ENCODE measurements around the gene COL6A1.

Gene COL6A1

GRCh38 chr21:45981151-45982091, at the start of gene COL6A1:
Gene COL6A1 (plus strand): TSS chr21:45981770. CDS start chr21:45981851, 81 bp downstream.
- DNase-seq: peak; percentile 54

GRCh38 chr21:45932922-45933502, 48.6 kb upstream of the COL6A1 start:
- no peak for DNase-seq

DNA sequence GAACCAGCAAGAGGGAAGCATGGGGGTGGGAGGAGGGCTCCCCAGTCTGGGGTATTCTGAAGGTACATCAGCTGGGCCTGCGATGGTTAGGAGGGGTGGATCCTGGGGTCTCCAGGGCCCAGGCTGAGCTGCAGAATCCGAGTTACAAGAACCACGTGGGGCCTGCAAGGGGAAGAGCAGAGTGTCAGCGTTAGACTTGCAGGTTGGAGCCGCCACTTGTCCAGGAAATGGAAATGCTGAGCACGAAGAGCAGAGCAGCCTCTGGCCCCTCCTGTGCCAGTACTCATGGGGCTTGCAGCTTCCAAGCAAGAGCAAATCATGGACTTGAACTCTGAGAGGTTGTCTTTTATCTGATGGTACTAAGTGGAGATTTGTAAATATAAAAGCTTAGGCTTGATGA, 47.5 kb upstream of the COL6A1 start:
- DNase-seq: no peak

- DNase-seq: no peak
Measured at GRCh38 chr21:45934554-45934953, 47.0 kb upstream of the COL6A1 start.

DNA sequence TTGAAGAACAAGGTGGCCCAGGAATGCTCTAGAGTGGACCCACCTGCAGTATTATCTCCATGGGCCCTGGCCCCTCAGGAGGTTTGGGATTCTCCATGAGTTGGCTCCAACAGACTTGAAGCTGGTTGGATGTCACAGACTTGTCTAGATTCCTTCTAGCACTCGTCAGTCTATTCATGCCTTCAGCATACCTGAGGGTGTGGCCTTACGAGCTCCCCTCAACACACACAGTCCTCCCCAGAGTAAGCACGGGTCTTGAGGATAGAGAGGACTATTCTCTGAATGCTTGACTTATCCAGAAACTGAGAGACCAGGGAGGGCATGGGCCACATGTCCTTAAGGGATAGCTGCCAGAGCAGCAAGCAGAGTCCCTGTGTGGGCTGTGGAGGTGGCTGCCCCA, 45.9 kb upstream of the COL6A1 start:
- no peak for DNase-seq

GRCh38 chr21:45937721-45938452, 43.7 kb upstream of the COL6A1 start:
- no peak for DNase-seq

DNA sequence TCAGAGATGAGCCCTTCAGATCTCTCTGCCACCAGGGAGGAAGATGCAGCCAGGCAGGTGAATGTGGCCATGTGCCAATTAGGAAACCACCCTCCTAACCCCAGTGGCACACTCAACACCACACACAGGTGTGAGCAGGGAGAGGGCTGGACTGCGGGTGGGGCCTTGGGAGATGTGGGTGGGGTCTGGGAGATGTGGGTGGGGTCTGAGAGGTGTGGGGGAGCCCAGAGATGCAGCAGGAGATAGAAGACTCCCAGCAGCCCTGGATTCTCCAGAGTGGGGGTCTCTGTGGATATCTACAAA, 43.2 kb upstream of the COL6A1 start:
- no peak for DNase-seq

DNA sequence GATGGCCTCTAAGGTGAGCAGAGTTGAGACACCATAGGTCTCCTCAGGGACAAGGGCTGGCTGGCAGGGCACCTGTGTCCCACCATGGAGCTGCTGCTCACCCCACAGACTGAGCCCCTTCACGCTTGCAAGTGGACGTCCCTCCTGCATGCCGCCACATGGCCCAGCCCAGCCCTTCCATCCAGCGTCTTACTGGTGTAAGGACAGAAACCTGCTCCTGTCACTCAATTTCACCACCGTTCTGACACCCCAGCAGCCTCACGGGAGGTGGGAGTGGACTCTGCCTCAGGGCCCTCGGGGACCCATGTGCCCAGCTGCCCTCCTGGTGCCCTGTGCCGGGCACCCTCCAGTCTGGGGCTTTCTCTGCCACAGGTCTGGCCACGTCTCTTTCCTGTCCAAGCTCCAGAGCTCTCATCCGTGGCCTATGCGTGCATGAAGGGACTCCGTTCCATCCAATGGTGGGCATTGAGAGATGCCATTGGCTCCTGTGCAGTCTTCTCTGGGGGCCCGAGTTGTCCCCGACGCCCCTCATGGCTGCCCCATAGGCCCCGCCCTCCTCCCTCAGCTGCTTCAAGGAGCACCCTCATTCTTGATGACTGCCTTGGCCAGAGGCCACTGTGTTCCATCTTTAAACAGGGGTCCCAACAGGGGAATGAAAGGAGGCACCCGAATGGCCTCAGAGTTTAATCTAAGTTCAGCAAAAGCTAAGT, 42.6 kb upstream of the COL6A1 start:
- DNase-seq: no peak

GRCh38 chr21:45939521-45940045, 42.0 kb upstream of the COL6A1 start:
- no peak for DNase-seq

DNA sequence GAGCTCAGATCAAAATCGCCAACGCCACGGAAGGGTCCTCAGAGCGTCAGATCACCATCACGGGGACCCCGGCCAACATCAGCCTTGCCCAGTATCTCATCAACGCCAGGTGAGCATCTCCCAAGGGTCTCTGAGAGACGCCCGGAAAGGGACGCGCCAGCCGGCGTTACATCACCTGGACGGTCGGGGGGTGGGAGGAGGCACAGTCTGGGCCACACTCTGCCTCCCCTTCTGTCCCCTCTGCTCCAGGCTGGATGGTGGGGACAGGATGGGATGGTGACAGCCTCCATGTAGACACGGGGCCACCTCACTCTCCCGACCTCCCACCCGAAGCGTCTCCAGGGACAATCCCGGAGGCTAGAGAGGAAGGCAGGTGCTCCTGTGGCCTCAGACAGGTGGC, 41.5 kb upstream of the COL6A1 start:
- DNase-seq: no peak

DNA sequence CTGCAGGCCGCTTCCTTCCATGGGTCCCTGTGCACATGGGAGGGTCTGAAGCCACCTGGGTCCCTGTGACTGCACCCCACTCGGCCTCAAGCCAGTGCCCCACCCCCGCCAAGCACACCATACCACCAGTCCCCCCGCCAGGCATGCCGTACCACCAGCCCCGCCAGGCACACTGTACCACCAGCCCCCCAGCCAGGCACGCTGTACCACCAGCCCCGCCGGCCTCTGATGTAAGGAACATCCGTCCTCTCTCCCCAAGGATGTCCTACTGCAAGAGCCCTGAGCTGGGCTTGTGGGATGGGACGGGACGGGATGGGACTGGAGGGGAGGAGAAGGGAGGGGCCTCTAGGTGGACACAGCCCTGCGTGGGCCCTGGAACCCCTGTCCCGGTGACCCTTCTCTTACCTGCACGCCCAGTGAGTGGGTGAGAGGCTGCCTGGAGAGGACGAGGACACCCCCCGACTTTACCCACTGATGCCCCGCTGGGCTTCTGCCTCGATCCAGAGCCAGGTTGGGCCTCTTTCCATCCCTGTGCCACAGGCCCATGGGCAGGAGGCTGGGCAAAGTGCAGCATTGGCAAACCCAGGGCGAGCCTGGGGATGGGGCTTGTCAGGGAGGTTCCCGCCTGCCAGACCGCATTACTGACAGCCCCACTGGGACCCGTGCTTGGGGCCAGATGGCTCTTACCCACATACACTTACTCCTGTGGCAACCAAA, 40.8 kb upstream of the COL6A1 start:
- DNase-seq: no peak

- DNase-seq: no peak
Measured at GRCh38 chr21:45941338-45941710, 40.2 kb upstream of the COL6A1 start.

DNA sequence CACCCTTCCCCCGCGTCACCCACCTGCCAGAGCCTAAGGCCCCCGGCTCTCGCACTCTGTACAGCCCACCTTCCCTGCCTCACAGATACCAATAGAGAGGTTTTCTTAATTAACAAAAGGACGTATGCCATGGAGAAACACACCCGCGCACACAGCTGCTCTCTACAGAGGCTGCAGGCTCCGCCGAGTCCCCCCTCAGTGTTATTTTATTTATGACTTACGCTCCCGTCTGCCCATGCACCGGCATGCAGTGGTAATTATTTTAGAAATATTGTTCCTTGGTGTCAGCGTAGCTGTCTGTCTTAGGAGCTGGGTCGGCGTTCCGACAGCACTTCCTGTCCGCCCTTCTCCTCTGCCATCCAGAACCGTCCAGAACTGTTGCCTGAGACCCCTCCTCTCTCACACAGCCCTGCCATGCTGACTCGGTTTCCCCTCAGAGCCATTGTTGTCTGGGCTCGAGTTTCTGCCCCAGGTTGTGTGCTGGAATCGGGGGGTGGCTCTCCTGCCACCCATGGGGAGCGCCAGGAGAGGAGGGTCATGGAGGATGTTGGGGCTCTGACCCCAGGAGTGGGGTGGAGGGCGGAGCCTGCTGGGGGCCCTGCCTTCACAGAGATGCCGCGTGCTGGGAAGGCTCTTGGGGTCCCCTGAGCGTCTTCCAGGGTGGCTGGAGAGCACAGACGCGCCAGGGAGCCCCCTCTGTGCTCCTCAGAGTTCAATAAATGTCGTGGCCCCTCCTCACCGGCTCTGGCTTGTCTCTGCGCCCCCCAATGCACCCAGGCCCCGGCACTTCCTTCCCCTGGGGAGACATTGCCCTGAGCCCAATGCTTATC, 39.6 kb upstream of the COL6A1 start:
- no peak for DNase-seq

DNA sequence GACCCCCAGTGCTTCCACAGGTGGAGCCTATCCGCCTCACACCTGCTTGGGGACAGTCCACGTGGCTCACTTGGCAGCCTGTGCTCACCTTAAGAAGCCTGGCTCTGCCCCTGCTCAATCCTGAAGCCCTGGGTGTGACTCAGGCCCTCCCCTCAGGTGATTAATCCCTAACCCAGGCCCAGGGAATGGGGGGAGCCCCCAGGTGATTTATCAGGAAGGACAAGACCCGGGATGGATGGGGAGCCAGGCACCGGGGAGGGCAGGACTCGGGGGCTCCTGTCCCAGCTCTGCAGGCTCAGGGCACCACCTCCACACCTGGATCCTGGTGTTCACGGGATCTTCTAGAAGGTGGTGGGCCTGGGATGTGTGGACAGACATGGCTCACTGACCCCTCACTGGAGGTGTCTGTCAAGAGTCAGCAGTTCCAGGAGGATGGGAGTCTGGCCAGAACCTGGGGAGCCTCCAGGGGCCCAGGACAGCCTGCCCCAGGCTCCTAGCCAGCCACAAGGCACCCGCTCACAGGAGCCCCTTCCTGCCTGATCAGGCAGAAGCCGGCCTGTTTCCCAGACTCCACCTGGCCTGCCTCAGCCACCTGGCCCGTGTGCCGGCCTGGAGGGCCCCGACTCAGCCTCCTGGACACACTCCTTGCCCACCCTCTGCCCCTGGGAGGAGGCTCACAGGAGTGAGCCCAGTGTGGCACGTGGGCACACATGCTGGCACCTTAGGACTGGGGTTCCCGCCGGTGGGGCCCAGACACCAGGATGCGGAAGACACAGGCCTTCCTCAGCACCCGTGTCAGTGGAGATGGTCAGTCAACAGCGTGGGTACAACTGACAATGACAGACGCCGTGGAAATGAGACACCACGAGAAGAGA, 38.6 kb upstream of the COL6A1 start:
- no peak for DNase-seq

GRCh38 chr21:45943630-45944540, 37.7 kb upstream of the COL6A1 start:
- no peak for DNase-seq

DNA sequence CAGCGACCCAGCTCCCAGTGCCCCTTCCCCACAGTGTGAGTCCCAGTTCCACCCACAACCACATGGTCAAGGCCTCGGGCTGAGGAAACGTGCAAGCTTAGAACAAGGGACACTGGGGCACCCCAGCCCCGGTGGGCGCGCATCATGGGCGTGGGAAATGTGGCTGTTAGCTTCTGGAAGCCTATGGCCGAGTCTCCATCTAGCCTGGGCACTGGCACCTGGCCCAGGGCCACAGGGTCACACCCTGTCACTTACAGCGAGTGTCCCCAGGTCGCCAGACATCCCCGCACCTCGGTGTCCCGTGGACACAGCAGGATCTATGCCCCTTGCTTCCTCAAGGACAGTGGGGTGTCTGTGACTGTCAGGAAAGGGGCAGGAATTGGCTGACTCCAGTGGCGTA, 37.0 kb upstream of the COL6A1 start:
- DNase-seq: no peak

DNA sequence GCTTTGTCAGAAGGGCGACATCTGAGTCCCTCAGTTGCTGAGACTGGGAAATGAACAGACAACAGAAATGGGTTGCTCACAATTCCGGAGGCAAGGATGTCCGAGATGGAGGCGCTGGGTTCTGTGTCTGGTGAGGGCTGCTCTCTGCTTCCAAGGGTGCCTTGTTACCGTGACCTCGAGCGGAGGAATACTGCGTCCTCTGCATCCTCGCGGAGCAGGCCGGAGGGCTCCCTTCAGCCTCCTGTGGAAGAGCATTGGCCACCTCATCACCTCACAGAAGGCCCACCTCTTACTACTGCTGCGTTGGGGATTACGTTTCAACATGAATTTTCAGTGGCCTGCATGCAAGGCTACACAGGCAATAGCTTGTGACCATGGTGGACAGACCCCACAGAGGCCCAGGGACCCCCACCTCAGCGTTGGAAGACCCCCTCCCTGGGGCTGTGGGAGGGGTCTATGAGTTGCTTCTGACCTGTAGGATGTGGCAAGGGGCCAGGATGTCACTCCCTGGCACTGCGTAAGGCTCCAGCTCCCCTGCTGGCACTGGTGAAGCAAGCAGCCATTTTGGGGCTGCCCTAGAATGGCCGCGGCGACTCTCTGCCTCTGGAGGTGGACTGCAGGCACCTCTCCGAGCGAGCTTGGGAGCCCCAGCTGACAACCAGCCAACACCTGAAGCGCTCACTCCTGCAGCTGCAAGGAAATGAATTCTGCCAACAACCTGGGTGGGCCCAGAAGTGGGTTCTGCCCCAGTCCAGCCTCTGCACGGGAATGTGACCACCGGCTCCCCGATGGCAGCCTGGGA, 36.3 kb upstream of the COL6A1 start:
- DNase-seq: no peak

- DNase-seq: no peak
Measured at GRCh38 chr21:45945868-45946210, 35.7 kb upstream of the COL6A1 start.

DNA sequence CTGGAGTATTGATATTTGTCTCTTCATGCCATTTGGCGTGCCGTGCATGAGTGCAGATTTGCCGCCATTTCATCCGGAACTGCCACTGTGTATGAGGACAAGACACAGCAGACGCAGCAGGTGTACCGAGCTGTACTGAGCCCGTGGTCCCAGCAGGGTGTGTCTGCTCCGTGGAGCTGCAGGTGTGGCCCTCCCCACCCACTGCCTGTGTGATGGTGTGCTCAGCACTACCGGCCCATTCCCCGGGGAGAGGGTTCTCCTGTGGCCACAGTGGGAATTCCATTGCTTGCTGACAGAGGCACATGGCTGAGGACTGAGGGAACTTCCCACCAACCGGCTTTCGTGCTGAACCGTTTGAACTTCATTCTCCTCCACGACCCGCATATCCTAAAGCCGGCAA, 34.3 kb upstream of the COL6A1 start:
- no peak for DNase-seq

All from stimulated activated CD4-positive, alpha-beta T cell treated with anti-CD3 and anti-CD28 coated beads, Interleukin-4, amount 100 ng/mL, for 24 hours (primary cell).